Sigmoid colon (tissue), 7 donors: Measurements from ENCODE around the gene CDK11B. TPM values are rescaled to one million over a fixed set of nuclear protein-coding genes. Genes with fewer than 3 reads are reported as not detected.
"Not testable (repeated sequence)": the region's sequence is repeated elsewhere in the genome, so short reads cannot be mapped to it uniquely, and the experiment has no call there.

Experiments used
- DNase-seq: peaks from one replicate; pipeline ENCODE4 v3.0.0-alpha.2; 2019
- H3K27ac ChIP-seq, 4 donors: fragments of 200-600 bp; sonication (generic); one replicate each; pipeline ENCODE4 v1.5.1; 2016 to 2019; ENCODE audit warnings: mild to moderate bottlenecking in 1 of 4
- H3K27me3 ChIP-seq, 3 donors: fragments of 200-600 bp; sonication (generic); one replicate each; pipeline ENCODE4 v1.5.1; 2019; ENCODE audit warnings: mild to moderate bottlenecking in 1 of 3
- H3K36me3 ChIP-seq, 4 donors: fragments of 200-600 bp; sonication (generic); one replicate each; pipeline ENCODE4 v1.5.1; 2016 to 2019
- H3K4me1 ChIP-seq, 4 donors: fragments of 200-600 bp; sonication (generic); one replicate each; pipeline ENCODE4 v1.5.1; 2017 to 2019
- H3K4me3 ChIP-seq, 4 donors: fragments of 200-600 bp; sonication (generic); one replicate each; pipeline ENCODE4 v1.5.1; 2017 to 2019; ENCODE audit warnings: mild to moderate bottlenecking in 2 of 4, moderate library complexity in 1 of 4
- H3K9me3 ChIP-seq, 4 donors: fragments of 200-600 bp in 3 of 4; sonication (generic) in 3 of 4; one replicate each; pipeline versions ENCODE4 v1.5.1 to v1.6.1; 2013 to 2019
- CTCF ChIP-seq, 4 experiments: fragments of 450-650 bp in 3 of 4; fragments of 200-600 bp in 1 of 4; IDR thresholded peaks; one replicate each; pipeline ENCODE4 v1.5.1; 2016 to 2019; ENCODE audit warnings: antibody characterized with exemption in 4 of 4, mild to moderate bottlenecking in 3 of 4, moderate library complexity in 2 of 4
- EP300 ChIP-seq, 4 donors: sonication (generic); formaldehyde crosslinking; IDR thresholded peaks; one replicate each; pipeline ENCODE4 v1.6.1; 2017; ENCODE audit warnings: antibody characterized with exemption in 4 of 4
- POLR2A ChIP-seq, 2 donors: fragments of 450-650 bp; IDR thresholded peaks; one replicate each; pipeline ENCODE4 v1.6.1; 2016; ENCODE audit warnings: antibody characterized with exemption in 2 of 2, mild to moderate bottlenecking in 2 of 2, moderate library complexity in 2 of 2
- POLR2AphosphoS5 ChIP-seq, 4 donors: sonication (generic); formaldehyde crosslinking; IDR thresholded peaks; one replicate each; pipeline ENCODE4 v1.6.1; 2017; ENCODE audit warnings: antibody characterized with exemption in 4 of 4
- WGBS, 2 donors: extraction: QIAGEN DNeasy Blood & Tissue Kit; methylation state at CpG; one replicate each; pipeline ENCODE4 v1.1.7; 2013; 5-methylcytosine and 5-hydroxymethylcytosine counted together
- intact Hi-C: fragments of 100-400 bp; cut with DNase I; formaldehyde crosslinking; loops from one replicate; pipeline ENCODE4 v1.15.1; 2023
- polyA plus RNA-seq, 3 donors: library from polyadenylated mRNA; stranded (reverse); fragments of 200-250 nt; gene quantifications; one replicate each; pipeline ENCODE4 v1.2.3, GENCODE V29; 2013
- total RNA-seq, 4 donors: library from RNA; depleted of rRNA; stranded (reverse); fragments of >200 nt; gene quantifications; one replicate each; pipeline ENCODE4 v1.1.0, GENCODE V29; 2016
- donor health status: healthy with polysubstance abuse.
- donor health status: Bipolar disorder and iron deficiency.
- donor health status: healthy.

The CDK11B gene
- total and polyA plus RNA-seq, 7 donors, result 23.9 to 51.0 (median 30.5) TPM

GRCh38 chr1:1680031-1680911 lies 21.5 kb upstream of the CDK11B start:
- 92 to 94% methylated on average over 32 of the region's 32 CpGs for WGBS, 2 donors
- no peak for TF ChIP-seq POLR2AphosphoS5 (IDR thresholded peaks at IDR 0.05)
- Histone ChIP-seq H3K9me3 (no peaks in the 10 kb centered on the region), H3K27ac (no peak overlapping the region), H3K27me3 (no peaks in the 10 kb centered on the region), H3K36me3 (peaks cover 0 to 11% (median 0%) of the 10 kb centered on the region in 4 donors), H3K4me3 (no peak overlapping the region), H3K4me1 (peaks cover 0 to 20% (median 16%) of the 10 kb centered on the region in 4 donors)
- peak; percentile 58 for DNase-seq
- intact Hi-C loops, result no loop called here

- TF ChIP-seq CTCF (IDR thresholded peaks at IDR 0.05), result peak in 1 of 4 experiments; percentile 33
- TF ChIP-seq EP300 (IDR thresholded peaks at IDR 0.05), result no peak
- no peak for TF ChIP-seq POLR2A (IDR thresholded peaks at IDR 0.05)
- TF ChIP-seq POLR2AphosphoS5 (IDR thresholded peaks at IDR 0.05), result no peak
- DNase-seq, result peak; percentile 61
- no peaks in the 10 kb centered on the region for H3K9me3 ChIP-seq
- WGBS, 2 donors, result 20 to 51% methylated on average over 24 of the region's 24 CpGs
- H3K4me1 ChIP-seq, result peaks cover 0 to 20% (median 16%) of the 10 kb centered on the region in 4 donors
- peak overlapping the region in 1 of 4 donors; percentile 23 for H3K27ac ChIP-seq
- H3K4me3 ChIP-seq, result no peak overlapping the region
- no peaks in the 10 kb centered on the region for H3K27me3 ChIP-seq
- peaks cover 0 to 18% (median 3%) of the 10 kb centered on the region in 4 donors for H3K36me3 ChIP-seq
- intact Hi-C loops, result no loop called here
These were observed 20.0 kb upstream of the CDK11B start for GRCh38 chr1:1678581-1679380.

GRCh38 chr1:1677718-1678580 lies 19.1 kb upstream of the CDK11B start:
- Histone ChIP-seq H3K4me1 (peaks cover 0 to 16% (median 13%) of the 10 kb centered on the region in 4 donors), H3K27me3 (no peaks in the 10 kb centered on the region), H3K9me3 (no peaks in the 10 kb centered on the region), H3K4me3 (no peak overlapping the region), H3K36me3 (peaks cover 0 to 17% (median 5%) of the 10 kb centered on the region in 4 donors), H3K27ac (peak overlapping the region in 1 of 4 donors; percentile 23)
- WGBS, 2 donors, result 45 to 57% methylated on average over 39 of the region's 39 CpGs
- TF ChIP-seq CTCF (IDR thresholded peaks at IDR 0.05) (no peak), POLR2A (IDR thresholded peaks at IDR 0.05) (no peak), POLR2AphosphoS5 (IDR thresholded peaks at IDR 0.05) (no peak), EP300 (IDR thresholded peaks at IDR 0.05) (no peak)
- intact Hi-C loops, result no loop called here
- peak; percentile 57 for DNase-seq

- H3K4me3 ChIP-seq, H3K27me3 ChIP-seq, H3K27ac ChIP-seq, H3K9me3 ChIP-seq, intact Hi-C loops: not testable (repeated sequence)
- Histone ChIP-seq H3K36me3 (peaks cover 0 to 28% (median 13%) of the 10 kb centered on the region in 4 donors), H3K4me1 (peaks cover 0 to 13% (median 11%) of the 10 kb centered on the region in 4 donors)
- DNase-seq, result peak; percentile 4
- 84 to 85% methylated on average over 5 to 11 of the region's 21 CpGs for WGBS, 2 donors
These were observed 17.3 kb upstream of the CDK11B start for GRCh38 chr1:1676087-1676486.

GRCh38 chr1:1675218-1675617 lies 16.4 kb upstream of the CDK11B start:
- H3K27ac ChIP-seq, intact Hi-C loops, H3K27me3 ChIP-seq, DNase-seq, H3K4me3 ChIP-seq, H3K9me3 ChIP-seq: not testable (repeated sequence)
- Histone ChIP-seq H3K4me1 (peaks cover 0 to 13% (median 11%) of the 10 kb centered on the region in 4 donors), H3K36me3 (peaks cover 0 to 37% (median 16%) of the 10 kb centered on the region in 4 donors)
- 91 to 94% methylated on average over 15 to 16 of the region's 18 CpGs for WGBS, 2 donors

GRCh38 chr1:1674806-1675205 lies 16.0 kb upstream of the CDK11B start:
- peak; percentile 48 for DNase-seq
- H3K9me3 ChIP-seq, H3K4me3 ChIP-seq, H3K27ac ChIP-seq, intact Hi-C loops, H3K27me3 ChIP-seq: not testable (repeated sequence)
- H3K36me3 ChIP-seq, result peaks cover 0 to 41% (median 17%) of the 10 kb centered on the region in 4 donors
- 79 to 87% methylated on average over 20 to 21 of the region's 21 CpGs for WGBS, 2 donors
- H3K4me1 ChIP-seq, result peaks cover 0 to 13% (median 11%) of the 10 kb centered on the region in 4 donors
